IMR-90 (cell line): ENCODE data around the gene SLC44A5. TPM values are rescaled to one million over a fixed set of nuclear protein-coding genes. Genes with fewer than 3 reads are reported as not detected.

Source experiments
- ATAC-seq: fragments of 200-7000 bp; cut with Tn5 transposase; 2 replicates; pipeline ENCODE4 v1.9.1; 2020; ENCODE audit warnings: low read depth, mild to moderate bottlenecking, moderate library complexity
- BruUV-seq: library from RNA; stranded (reverse); fragments of 400-500 nt; replicated peaks from 2 replicates; lab custom pipeline; 2021; lab: Mats Ljungman, UMichigan
- CTCF ChIA-PET: fragments of 300-600 bp; formaldehyde crosslinking; extraction: SDS; loops from one replicate; lab custom pipeline; 2021; ENCODE audit warnings: antibody characterized with exemption; lab: Yijun Ruan, JAX
- POLR2A ChIA-PET: fragments of 300-600 bp; sonication (Branson Sonifier 250); formaldehyde crosslinking; loops from one replicate; lab custom pipeline; 2022; ENCODE audit warnings: antibody characterized with exemption; ENCODE audit not compliant: unreplicated experiment; lab: Charles Lee
- DNase-seq: peaks from one replicate; pipeline ENCODE4 v3.0.0; 2013
- H2AFZ ChIP-seq: replicated peaks from 2 replicates; pipeline ENCODE3; 2013; ENCODE audit warnings: low read length, mild to moderate bottlenecking; ENCODE audit not compliant: poor library complexity
- H2AK5ac ChIP-seq: 2 replicates; pipeline ENCODE4 v1.6.1; 2013; ENCODE audit warnings: low read depth, low read length, inconsistent platforms
- H2AK9ac ChIP-seq: replicated peaks from 2 replicates; pipeline ENCODE3; 2013; ENCODE audit warnings: mild to moderate bottlenecking, low read depth, low read length, moderate library complexity; ENCODE audit not compliant: poor library complexity
- H2BK120ac ChIP-seq: 2 replicates; pipeline ENCODE4 v1.6.1; 2013; ENCODE audit warnings: low read depth, low read length, inconsistent platforms
- H2BK15ac ChIP-seq: 3 replicates; pipeline ENCODE4 v1.6.1; 2013; ENCODE audit warnings: low read depth, low read length, inconsistent platforms
- H2BK20ac ChIP-seq: 2 replicates; pipeline ENCODE4 v1.6.1; 2013; ENCODE audit warnings: low read depth, mild to moderate bottlenecking, inconsistent platforms, low read length, moderate library complexity
- H2BK5ac ChIP-seq: 2 replicates; pipeline ENCODE4 v1.6.1; 2013; ENCODE audit warnings: mild to moderate bottlenecking, low read depth, low read length, inconsistent platforms; ENCODE audit not compliant: poor library complexity, severe bottlenecking
- H3K14ac ChIP-seq: replicated peaks from 2 replicates; pipeline ENCODE4 v1.6.1; 2013; ENCODE audit warnings: low read depth, low read length, inconsistent platforms
- H3K18ac ChIP-seq: 2 replicates; pipeline ENCODE4 v1.6.1; 2013; ENCODE audit warnings: low read depth, low read length, control low read depth
- H3K23ac ChIP-seq: 2 replicates; pipeline ENCODE4 v1.6.1; 2013; ENCODE audit warnings: low read depth, low read length, inconsistent platforms
- H3K27ac ChIP-seq: 2 replicates; pipeline ENCODE4 v1.5.1; 2013; ENCODE audit warnings: mild to moderate bottlenecking, control low read depth, low read length; ENCODE audit not compliant: insufficient read depth
- H3K27me3 ChIP-seq: 2 replicates; pipeline ENCODE4 v1.6.1; 2013; ENCODE audit warnings: low read length; ENCODE audit not compliant: control insufficient read depth, insufficient read depth
- H3K36me3 ChIP-seq: 2 replicates; pipeline ENCODE4 v1.6.1; 2013; ENCODE audit warnings: low read length, mixed read lengths; ENCODE audit not compliant: control insufficient read depth, insufficient read depth
- H3K4ac ChIP-seq: 2 replicates; pipeline ENCODE4 v1.6.1; 2013; ENCODE audit warnings: low read depth, low read length, inconsistent platforms
- H3K4me1 ChIP-seq: 2 replicates; pipeline ENCODE4 v1.6.1; 2013; ENCODE audit warnings: low read length, mixed read lengths; ENCODE audit not compliant: control insufficient read depth, insufficient read depth
- H3K4me2 ChIP-seq: 2 replicates; pipeline ENCODE4 v1.6.1; 2013; ENCODE audit warnings: low read depth, mild to moderate bottlenecking, control low read depth, low read length, moderate library complexity
- H3K4me3 ChIP-seq: 2 replicates; pipeline ENCODE4 v1.5.1; 2013; ENCODE audit warnings: low read depth, mild to moderate bottlenecking, control low read depth, low read length, moderate library complexity; ENCODE audit not compliant: insufficient read depth
- H3K56ac ChIP-seq: 2 replicates; pipeline ENCODE4 v1.6.1; 2013; ENCODE audit warnings: low read length, inconsistent platforms; ENCODE audit not compliant: insufficient read depth; ENCODE audit errors: extremely low read depth
- H3K79me1 ChIP-seq, 2 experiments: 2 replicates each; pipeline ENCODE4 v1.6.1; 2013; ENCODE audit warnings: low read length in 2 of 2, inconsistent platforms in 1 of 2, low read depth in 1 of 2
- H3K9ac ChIP-seq: 2 replicates; pipeline ENCODE4 v1.6.1; 2013; ENCODE audit warnings: low read depth, low read length, control low read depth
- H3K9me1 ChIP-seq: 2 replicates; pipeline ENCODE4 v1.6.1; 2013; ENCODE audit warnings: low read length, inconsistent platforms; ENCODE audit not compliant: insufficient read depth
- H3K9me3 ChIP-seq: 2 replicates; pipeline ENCODE4 v1.6.1; 2013; ENCODE audit warnings: low read length; ENCODE audit not compliant: control insufficient read depth, insufficient read depth
- H4K20me1 ChIP-seq: 2 replicates; pipeline ENCODE4 v1.6.1; 2013; ENCODE audit warnings: low read length, inconsistent platforms; ENCODE audit not compliant: insufficient read depth
- H4K5ac ChIP-seq: 2 replicates; pipeline ENCODE4 v1.6.1; 2013; ENCODE audit warnings: mild to moderate bottlenecking, low read depth, low read length, control low read depth
- H4K8ac ChIP-seq, 2 experiments: 2 replicates each; pipeline ENCODE4 v1.6.1; 2013; ENCODE audit warnings: low read depth in 2 of 2, low read length in 2 of 2, control low read depth in 1 of 2, inconsistent platforms in 1 of 2
- H4K91ac ChIP-seq: 2 replicates; pipeline ENCODE4 v1.6.1; 2013; ENCODE audit warnings: low read depth, low read length, inconsistent platforms; ENCODE audit not compliant: insufficient read depth
- ELK1 ChIP-seq: fragments of 150-350 bp; IDR thresholded peaks from 2 replicates; pipeline ENCODE4 v1.6.1; 2016; ENCODE audit warnings: low read depth, mild to moderate bottlenecking, low read length, moderate library complexity, borderline replicate concordance
- MAFK ChIP-seq: IDR thresholded peaks from 2 replicates; pipeline ENCODE4 v1.6.1; 2012; ENCODE audit warnings: low read depth, low read length, improper control_type of control experiment
- dilution Hi-C: fragments of 300-500 bp; cut with HindIII; formaldehyde crosslinking; loops from one replicate; pipeline ENCODE4 v1.14.3; 2018; ENCODE audit warnings: low sequenced_read_pairs; ENCODE audit not compliant: unreplicated experiment
- in situ Hi-C: fragments of 300-500 bp; cut with MboI; formaldehyde crosslinking; loops from 3 replicates; pipeline ENCODE4 v1.14.3; 2019; ENCODE audit warnings: low sequenced_read_pairs, inconsistent platforms, mixed read lengths
- intact Hi-C: fragments of 100-400 bp; cut with micrococcal nuclease; formaldehyde crosslinking; loops from 2 replicates; pipeline ENCODE4 v1.10.0; 2022
- polyA plus RNA-seq, 3 experiments: library from polyadenylated mRNA; depleted of rRNA; stranded (reverse); fragments of >200 nt; gene quantifications; 2 replicates each; pipeline ENCODE4 v1.2.3, GENCODE V29; 2012; ENCODE audit warnings: low replicate concordance in 1 of 3
- total RNA-seq: library from RNA; depleted of rRNA; stranded (reverse); fragments of >200 nt; gene quantifications from 2 replicates; pipeline ENCODE4 v1.2.3, GENCODE V29; 2012

SLC44A5 gene
- total and polyA plus RNA-seq, 2 of the 4 experiments (the other 2 are of a cell fraction) = under 0.01 TPM; not detected in 1

DNA sequence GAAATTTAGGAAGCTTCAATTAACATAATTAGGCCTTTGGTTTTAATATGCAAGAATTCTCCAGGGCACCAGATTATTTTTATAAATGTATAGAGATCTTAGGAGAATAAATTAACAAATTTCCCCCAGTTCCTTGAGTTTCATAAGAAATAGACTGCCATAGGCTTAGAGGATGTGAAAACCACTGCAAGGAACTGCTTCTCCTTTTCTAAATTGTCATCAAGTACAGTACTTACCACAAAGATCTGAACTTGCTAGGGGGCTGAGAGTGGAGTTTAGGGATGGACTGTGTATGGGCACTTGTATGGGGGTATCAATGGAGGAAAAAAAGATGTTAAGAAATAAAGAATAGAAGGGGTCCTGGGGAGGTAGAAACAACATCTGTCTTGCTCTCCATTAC is 445.6 kb downstream of the SLC44A5 start:
- Histone ChIP-seq H4K5ac (no peak overlapping the region), H3K79me1 (no peaks in the 10 kb centered on the region), H3K56ac (no peak overlapping the region), H3K4me3 (no peak overlapping the region), H2AK9ac (no peak overlapping the region), H2BK5ac (no peak overlapping the region), H2BK20ac (no peak overlapping the region), H4K20me1 (no peaks in the 10 kb centered on the region), H3K4me2 (no peak overlapping the region), H3K9me1 (no peaks in the 10 kb centered on the region), H3K9ac (no peak overlapping the region), H3K18ac (no peak overlapping the region), H3K27ac (no peak overlapping the region), H4K8ac (no peak overlapping the region), H3K4me1 (no peaks in the 10 kb centered on the region), H4K91ac (no peak overlapping the region), H3K36me3 (no peaks in the 10 kb centered on the region), H2AFZ (no peak overlapping the region), H3K14ac (no peak overlapping the region), H2BK15ac (no peak overlapping the region), H3K9me3 (peaks cover 4% of the 10 kb centered on the region; the same call in 1 of the 2 replicates), H3K27me3 (no peaks in the 10 kb centered on the region), H3K23ac (no peak overlapping the region), H2AK5ac (no peak overlapping the region), H3K4ac (no peak overlapping the region), H2BK120ac (no peak overlapping the region)
- ChIA-PET CTCF (no interaction called here), POLR2A (no interaction called here)
- no peak for DNase-seq
- in situ Hi-C loops (no loop called here), intact Hi-C loops (no loop called here), dilution Hi-C loops (no loop called here)
- TF ChIP-seq MAFK = no peak
- no peak for TF ChIP-seq ELK1
- no TSS peak for BruUV-seq
- no peak for ATAC-seq
